Measurements from ENCODE around the gene KHDRBS2. TPM values are rescaled to one million over a fixed set of nuclear protein-coding genes. Genes with fewer than 3 reads are reported as not detected.

KHDRBS2 gene
- total RNA-seq, 1 donor: 2.4 TPM

- Histone ChIP-seq H3K9me3 (ENCODE audit: low read depth, low read length) (no peaks in the 10 kb centered on the region), H3K27me3 (ENCODE audit: insufficient read depth, low read length) (no peaks in the 10 kb centered on the region), H3K4me1 (ENCODE audit: insufficient read depth, low read length) (no peaks in the 10 kb centered on the region), H3K4me3 (ENCODE audit: low read length) (no peak overlapping the region)
These were observed 296.4 kb downstream of the KHDRBS2 start for GRCh38 chr6:61989616-61990015.

GRCh38 chr6:61980622-61981021 is 305.4 kb downstream of the KHDRBS2 start:
- no peaks in the 10 kb centered on the region for H3K9me3 ChIP-seq (ENCODE audit: low read depth, low read length)
- no peaks in the 10 kb centered on the region for H3K4me1 ChIP-seq (ENCODE audit: insufficient read depth, low read length)
- H3K4me3 ChIP-seq (ENCODE audit: low read length): no peak overlapping the region
- no peaks in the 10 kb centered on the region for H3K27me3 ChIP-seq (ENCODE audit: insufficient read depth, low read length)

- no peak overlapping the region for H3K4me3 ChIP-seq (ENCODE audit: low read length)
- H3K4me1 ChIP-seq (ENCODE audit: insufficient read depth, low read length): no peaks in the 10 kb centered on the region
- H3K27me3 ChIP-seq (ENCODE audit: insufficient read depth, low read length): no peaks in the 10 kb centered on the region
- no peaks in the 10 kb centered on the region for H3K9me3 ChIP-seq (ENCODE audit: low read depth, low read length)
These were observed 308.1 kb downstream of the KHDRBS2 start for GRCh38 chr6:61977947-61978346.

GRCh38 chr6:61977099-61977498 is 308.9 kb downstream of the KHDRBS2 start:
- no peaks in the 10 kb centered on the region for H3K4me1 ChIP-seq (ENCODE audit: insufficient read depth, low read length)
- H3K27me3 ChIP-seq (ENCODE audit: insufficient read depth, low read length): no peaks in the 10 kb centered on the region
- no peak overlapping the region for H3K4me3 ChIP-seq (ENCODE audit: low read length)
- H3K9me3 ChIP-seq (ENCODE audit: low read depth, low read length): no peaks in the 10 kb centered on the region

GRCh38 chr6:61959196-61959595 is 326.8 kb downstream of the KHDRBS2 start:
- H3K27me3 ChIP-seq (ENCODE audit: insufficient read depth, low read length): no peaks in the 10 kb centered on the region
- H3K4me3 ChIP-seq (ENCODE audit: low read length): no peak overlapping the region
- H3K4me1 ChIP-seq (ENCODE audit: insufficient read depth, low read length): no peaks in the 10 kb centered on the region
- H3K9me3 ChIP-seq (ENCODE audit: low read depth, low read length): peaks cover 16% of the 10 kb centered on the region

GRCh38 chr6:61953851-61954250 is 332.2 kb downstream of the KHDRBS2 start:
- H3K4me1 ChIP-seq (ENCODE audit: insufficient read depth, low read length): no peaks in the 10 kb centered on the region
- no peak overlapping the region for H3K4me3 ChIP-seq (ENCODE audit: low read length)
- H3K9me3 ChIP-seq (ENCODE audit: low read depth, low read length): peaks cover 15% of the 10 kb centered on the region
- no peaks in the 10 kb centered on the region for H3K27me3 ChIP-seq (ENCODE audit: insufficient read depth, low read length)

GRCh38 chr6:61951586-61951985 is 334.4 kb downstream of the KHDRBS2 start:
- H3K27me3 ChIP-seq (ENCODE audit: insufficient read depth, low read length): no peaks in the 10 kb centered on the region
- H3K9me3 ChIP-seq (ENCODE audit: low read depth, low read length): no peaks in the 10 kb centered on the region
- no peaks in the 10 kb centered on the region for H3K4me1 ChIP-seq (ENCODE audit: insufficient read depth, low read length)
- no peak overlapping the region for H3K4me3 ChIP-seq (ENCODE audit: low read length)

- Histone ChIP-seq H3K27me3 (ENCODE audit: insufficient read depth, low read length) (no peaks in the 10 kb centered on the region), H3K4me1 (ENCODE audit: insufficient read depth, low read length) (no peaks in the 10 kb centered on the region), H3K4me3 (ENCODE audit: low read length) (no peak overlapping the region), H3K9me3 (ENCODE audit: low read depth, low read length) (no peaks in the 10 kb centered on the region)
These were observed 335.2 kb downstream of the KHDRBS2 start for GRCh38 chr6:61950811-61951210.

- H3K4me1 ChIP-seq (ENCODE audit: insufficient read depth, low read length): no peaks in the 10 kb centered on the region
These were observed 336.1 kb downstream of the KHDRBS2 start for GRCh38 chr6:61949971-61950370.

GRCh38 chr6:61949161-61949560 is 336.9 kb downstream of the KHDRBS2 start:
- Histone ChIP-seq H3K4me3 (ENCODE audit: low read length) (no peak overlapping the region), H3K27me3 (ENCODE audit: insufficient read depth, low read length) (no peaks in the 10 kb centered on the region), H3K4me1 (ENCODE audit: insufficient read depth, low read length) (no peaks in the 10 kb centered on the region), H3K9me3 (ENCODE audit: low read depth, low read length) (peaks cover under 1% of the 10 kb centered on the region)

More at GRCh38 chr6:61949971-61950370, 336.1 kb downstream of the KHDRBS2 start:
- Histone ChIP-seq H3K4me3 (ENCODE audit: low read length) (no peak overlapping the region), H3K9me3 (ENCODE audit: low read depth, low read length) (no peaks in the 10 kb centered on the region), H3K27me3 (ENCODE audit: insufficient read depth, low read length) (no peaks in the 10 kb centered on the region)

GRCh38 chr6:61947311-61947947 is 338.6 kb downstream of the KHDRBS2 start:
- Histone ChIP-seq H3K9me3 (ENCODE audit: low read depth, low read length) (peaks cover 12% of the 10 kb centered on the region), H3K4me3 (ENCODE audit: low read length) (no peak overlapping the region), H3K4me1 (ENCODE audit: insufficient read depth, low read length) (no peaks in the 10 kb centered on the region), H3K27me3 (ENCODE audit: insufficient read depth, low read length) (no peaks in the 10 kb centered on the region)

GRCh38 chr6:61940919-61941318 is 345.1 kb downstream of the KHDRBS2 start:
- Histone ChIP-seq H3K4me3 (ENCODE audit: low read length) (no peak overlapping the region), H3K9me3 (ENCODE audit: low read depth, low read length) (peaks cover 12% of the 10 kb centered on the region), H3K4me1 (ENCODE audit: insufficient read depth, low read length) (no peaks in the 10 kb centered on the region), H3K27me3 (ENCODE audit: insufficient read depth, low read length) (no peaks in the 10 kb centered on the region)

- Histone ChIP-seq H3K9me3 (ENCODE audit: low read depth, low read length) (no peaks in the 10 kb centered on the region), H3K4me1 (ENCODE audit: insufficient read depth, low read length) (no peaks in the 10 kb centered on the region), H3K27me3 (ENCODE audit: insufficient read depth, low read length) (no peaks in the 10 kb centered on the region), H3K4me3 (ENCODE audit: low read length) (no peak overlapping the region)
These were observed 350.7 kb downstream of the KHDRBS2 start for GRCh38 chr6:61935242-61935846.

GRCh38 chr6:61909486-61909885 is 376.5 kb downstream of the KHDRBS2 start:
- Histone ChIP-seq H3K9me3 (ENCODE audit: low read depth, low read length) (no peaks in the 10 kb centered on the region), H3K4me3 (ENCODE audit: low read length) (no peak overlapping the region), H3K4me1 (ENCODE audit: insufficient read depth, low read length) (no peaks in the 10 kb centered on the region), H3K27me3 (ENCODE audit: insufficient read depth, low read length) (no peaks in the 10 kb centered on the region)

- no peaks in the 10 kb centered on the region for H3K9me3 ChIP-seq (ENCODE audit: low read depth, low read length)
- H3K27me3 ChIP-seq (ENCODE audit: insufficient read depth, low read length): no peaks in the 10 kb centered on the region
- H3K4me1 ChIP-seq (ENCODE audit: insufficient read depth, low read length): no peaks in the 10 kb centered on the region
- no peak overlapping the region for H3K4me3 ChIP-seq (ENCODE audit: low read length)
These were observed 384.3 kb downstream of the KHDRBS2 start for GRCh38 chr6:61901748-61902147.

GRCh38 chr6:61894536-61894935 is 391.5 kb downstream of the KHDRBS2 start:
- Histone ChIP-seq H3K9me3 (ENCODE audit: low read depth, low read length) (peaks cover 5% of the 10 kb centered on the region), H3K4me1 (ENCODE audit: insufficient read depth, low read length) (no peaks in the 10 kb centered on the region), H3K4me3 (ENCODE audit: low read length) (no peak overlapping the region), H3K27me3 (ENCODE audit: insufficient read depth, low read length) (no peaks in the 10 kb centered on the region)

All from mononuclear cell (primary cell).